ENCODE results near the gene PHACTR2. TPM values are rescaled to one million over a fixed set of nuclear protein-coding genes. Genes with fewer than 3 reads are reported as not detected.

The PHACTR2 gene
- total and polyA plus RNA-seq, 2 of the 13 experiments (the other 11 are each of a cell fraction or from before 2014, with no cell fraction given): 11.3 to 28.2 TPM

- no peak for TF ChIP-seq ZBTB46 (CRISPR knock-in tag; IDR thresholded peaks at IDR 0.05; ENCODE audit: borderline replicate concordance)
- TF ChIP-seq ATF7-NPFF (CRISPR knock-in tag; IDR thresholded peaks at IDR 0.05; ENCODE audit: low read depth): no peak
- TF ChIP-seq FOXP1 (IDR thresholded peaks at IDR 0.05): no peak
- peak; percentile 88 for TF ChIP-seq FOXP1 (CRISPR knock-in tag; IDR thresholded peaks at IDR 0.05)
- no peak for TF ChIP-seq SRSF1 (optimal IDR thresholded peaks at IDR 0.05; ENCODE audit: low read depth, low read length)
- TF ChIP-seq DMTF1 (CRISPR knock-in tag; IDR thresholded peaks at IDR 0.05): no peak
- TF ChIP-seq ZNF547 (CRISPR knock-in tag; IDR thresholded peaks at IDR 0.05): no peak
- peak; percentile 75; the same call in 1 of the 2 replicates for TF ChIP-seq AHDC1 (CRISPR knock-in tag; IDR thresholded peaks at IDR 0.05; ENCODE audit: borderline replicate concordance)
- TF ChIP-seq ZNF296 (CRISPR knock-in tag; conservative IDR thresholded peaks at IDR 0.05): no peak
- TF ChIP-seq PHB2 (IDR thresholded peaks at IDR 0.05; ENCODE audit: partially characterized antibody): no peak
- no peak for TF ChIP-seq ZSCAN31 (CRISPR knock-in tag; IDR thresholded peaks at IDR 0.05; ENCODE audit: low read depth)
- no peak for TF ChIP-seq SNAI1 (CRISPR knock-in tag; IDR thresholded peaks at IDR 0.05; ENCODE audit: borderline replicate concordance)
- peak in 1 of 2 experiments; percentile 85; a peak in 2 of 4 replicates for TF ChIP-seq KLF16 (CRISPR knock-in tag; IDR thresholded peaks at IDR 0.05)
- TF ChIP-seq MNT (IDR thresholded peaks at IDR 0.05): no peak
- no peak for TF ChIP-seq MYC (CRISPR knock-in tag; IDR thresholded peaks at IDR 0.05; ENCODE audit: borderline replicate concordance)
- no peak for TF ChIP-seq ZNF782 (CRISPR knock-in tag; IDR thresholded peaks at IDR 0.05; ENCODE audit: borderline replicate concordance)
- TF ChIP-seq ZNF670 (CRISPR knock-in tag; IDR thresholded peaks at IDR 0.05; ENCODE audit: borderline replicate concordance): no peak
Measured at GRCh38 chr6:143692696-143693095, 14.9 kb downstream of the PHACTR2 start (continued).

All from HepG2 (cell line).